ENCODE results near the gene PPM1B. TPM values are rescaled to one million over a fixed set of nuclear protein-coding genes. Genes with fewer than 3 reads are reported as not detected.
A peak's percentile ranks its signal among the peaks of the same experiment; 100 is the strongest.

PPM1B gene
- total and polyA plus RNA-seq, 2 of the 8 experiments (the other 6 are each of a cell fraction or from before 2014, with no cell fraction given), result 43.6 to 126 TPM

DNA sequence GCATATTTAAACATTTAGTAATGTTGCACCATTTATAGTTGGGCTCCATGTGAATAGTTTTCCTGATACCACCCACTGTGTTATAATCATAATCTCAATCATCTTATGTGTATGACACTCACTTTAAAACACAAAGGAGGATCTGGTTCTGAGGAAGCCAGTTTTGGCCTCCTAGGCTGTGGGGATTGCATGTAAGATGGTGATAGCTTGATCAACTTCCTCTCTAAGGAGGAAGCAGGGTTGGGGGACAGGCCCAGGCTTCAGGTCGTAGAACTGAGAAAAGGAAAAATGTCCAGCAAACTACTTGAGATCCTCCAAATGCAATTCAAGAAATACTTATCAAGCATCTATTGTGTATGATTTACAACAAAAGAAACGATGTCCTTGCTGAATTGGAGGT lies 4.9 kb upstream of the PPM1B start:
- H3K79me1 ChIP-seq (ENCODE audit: low read depth, low read length), result no peaks in the 10 kb centered on the region
- H2AFZ ChIP-seq (ENCODE audit: low read length), result no peak overlapping the region
- H3K27ac ChIP-seq (ENCODE audit: low read depth, low read length), result no peak overlapping the region
- H3K36me3 ChIP-seq (ENCODE audit: control insufficient read depth in 2 of 4, insufficient read depth in 4 of 4, low read length in 3 of 4), result no peaks in the 10 kb centered on the region
- H3K14ac ChIP-seq (ENCODE audit: insufficient read length), result no peak overlapping the region
- H2BK20ac ChIP-seq (ENCODE audit: low read length), result 0 out of 2 replicates have a peak overlapping the region, but pooled peaks have one; percentile 53
- FAIRE-seq (no peak), DNase-seq (ENCODE audit: low read depth in 1 of 2, low spot score in 2 of 2) (no peak)
- no peak overlapping the region for H3K9ac ChIP-seq (replicated peaks in 1 of 4; ENCODE audit: extremely low read depth in 1 of 4, low read depth in 3 of 4, low read length in 3 of 4)
- WGBS, 2 experiments (ENCODE audit: extremely low coverage in 1 of 2, insufficient coverage in 1 of 2, insufficient read length in 1 of 2, insufficient replicate concordance in 2 of 2, low coverage in 1 of 2, low lambda C conversion rate in 2 of 2, missing lambda C conversion rate in 1 of 2), result 88% methylated on average over 2 of the region's 2 CpGs; no CpG with 5 or more reads in 1 of the 2 experiments
- no peaks in the 10 kb centered on the region for H4K20me1 ChIP-seq (replicated peaks in 1 of 2; ENCODE audit: control insufficient read depth in 1 of 2, insufficient read depth in 2 of 2, low read length in 2 of 2)
- peaks cover 5 to 14% of the 10 kb centered on the region in 2 experiments for H3K9me3 ChIP-seq (ENCODE audit: insufficient read depth in 2 of 2, low read depth in 1 of 2, low read length in 1 of 2)
- no peak overlapping the region for H2BK120ac ChIP-seq (replicated peaks; ENCODE audit: low read depth, low read length)
- POLR2A ChIA-PET (ENCODE audit: partially characterized antibody), result interaction anchor here (1.4 kb wide), 1 partner anchor 8 kb away, joined by 3 read pairs; no protein-coding TSS in a partner anchor
- CTCF ChIA-PET (ENCODE audit: partially characterized antibody), result interaction anchor here (0.6 to 1.8 kb wide), 7 partner anchors 10 to 567 kb away, joined by 3 to 5 read pairs (median 3); no protein-coding TSS in a partner anchor
- no peak overlapping the region for H3K4ac ChIP-seq (replicated peaks; ENCODE audit: insufficient read length, low read depth, low read length)
- no peak overlapping the region for H3K23ac ChIP-seq (ENCODE audit: insufficient read length)
- no peak overlapping the region for H4K5ac ChIP-seq (ENCODE audit: insufficient read length, low read depth, low read length)
- H3K23me2 ChIP-seq (ENCODE audit: low read depth, low read length), result peaks cover 3% of the 10 kb centered on the region; the same call in 1 of the 2 replicates
- 0 out of 2 replicates have a peak overlapping the region, but pooled peaks have one; percentile 41 for H2BK12ac ChIP-seq (ENCODE audit: low read depth, low read length)
- H3K27me3 ChIP-seq (replicated peaks in 1 of 4; ENCODE audit: control insufficient read depth in 3 of 4, extremely low read depth in 1 of 4, insufficient read depth in 3 of 4, low read length in 3 of 4), result no peaks in the 10 kb centered on the region
- H2BK5ac ChIP-seq (ENCODE audit: low read depth, low read length), result no peak overlapping the region
- H2AK5ac ChIP-seq (ENCODE audit: low read depth, low read length), result no peak overlapping the region
- peaks cover 0 to 5% (median 3%) of the 10 kb centered on the region in 4 experiments; a peak in 5 of 7 replicates for H3K4me1 ChIP-seq (replicated peaks in 1 of 4; ENCODE audit: control insufficient read depth in 3 of 4, insufficient read depth in 4 of 4, low read length in 3 of 4)
- peaks cover 0 to 1% of the 10 kb centered on the region in 2 experiments; a peak in 1 of 4 replicates for H3K79me2 ChIP-seq (ENCODE audit: control insufficient read depth in 1 of 2, insufficient read depth in 2 of 2, low read length in 2 of 2)
- no peak overlapping the region for H4K8ac ChIP-seq (ENCODE audit: extremely low read depth, insufficient read depth, low read length)
- H3K56ac ChIP-seq (replicated peaks; ENCODE audit: insufficient read length, low read depth, low read length), result no peak overlapping the region
- H3K18ac ChIP-seq (ENCODE audit: extremely low read depth, low read length), result no peak overlapping the region
- 0 out of 2 replicates have a peak overlapping the region, but pooled peaks have one; percentile 3 for H2BK15ac ChIP-seq (ENCODE audit: low read length)
- H4K91ac ChIP-seq (replicated peaks; ENCODE audit: insufficient read length, low read length), result no peak overlapping the region
- no peak overlapping the region for H3K4me2 ChIP-seq (ENCODE audit: insufficient read depth in 1 of 2, low read depth in 2 of 2, low read length in 2 of 2)
- TF ChIP-seq JUND (IDR thresholded peaks at IDR 0.05; ENCODE audit: low read length), result no peak
- no peak overlapping the region for H3K4me3 ChIP-seq (ENCODE audit: extremely low read depth in 1 of 4, insufficient read depth in 2 of 4, low read depth in 3 of 4, low read length in 4 of 4)
